Measurements from ENCODE around the gene TAF11L6. TPM values are rescaled to one million over a fixed set of nuclear protein-coding genes. Genes with fewer than 3 reads are reported as not detected.

TAF11L6 gene
- not detected in 2 replicates for total RNA-seq

GRCh38 chr5:17528369-17528768, at the start of gene TAF11L6:
Gene TAF11L6, plus strand, starts transcription at chr5:17528669.

DNA sequence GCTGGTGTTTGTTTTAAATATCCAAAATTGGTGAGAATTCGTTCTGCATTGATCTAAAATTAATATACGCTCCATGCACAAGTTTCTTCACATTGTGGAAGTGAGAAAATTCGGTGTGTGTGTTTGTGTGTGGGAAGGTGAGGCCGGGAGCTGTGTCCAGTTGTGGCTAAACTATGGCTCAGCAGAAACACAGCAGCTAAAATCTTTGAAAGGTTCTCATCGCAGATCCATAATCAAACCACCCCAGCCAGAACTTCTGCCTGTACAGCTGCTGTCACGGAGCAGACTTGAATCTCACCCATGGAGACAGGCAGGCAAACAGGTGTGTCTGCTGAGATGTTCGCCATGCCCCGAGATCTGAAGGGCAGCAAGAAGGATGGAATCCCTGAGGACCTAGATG, 30.5 kb upstream of the TAF11L6 start, which contains the start of gene TAF11L2:
TAF11L2 (plus strand) TSS at position 301 of the 400 bp plus-strand sequence.

GRCh38 chr5:17518067-17518466, 10.4 kb upstream of the TAF11L6 start, which contains the start of gene TAF11L3:
Gene TAF11L3, plus strand, starts transcription at chr5:17518367.

GRCh38 chr5:17521501-17521900, 7.0 kb upstream of the TAF11L6 start, which contains the start of gene TAF11L4:
Gene TAF11L4, plus strand, starts transcription at chr5:17521801.

DNA sequence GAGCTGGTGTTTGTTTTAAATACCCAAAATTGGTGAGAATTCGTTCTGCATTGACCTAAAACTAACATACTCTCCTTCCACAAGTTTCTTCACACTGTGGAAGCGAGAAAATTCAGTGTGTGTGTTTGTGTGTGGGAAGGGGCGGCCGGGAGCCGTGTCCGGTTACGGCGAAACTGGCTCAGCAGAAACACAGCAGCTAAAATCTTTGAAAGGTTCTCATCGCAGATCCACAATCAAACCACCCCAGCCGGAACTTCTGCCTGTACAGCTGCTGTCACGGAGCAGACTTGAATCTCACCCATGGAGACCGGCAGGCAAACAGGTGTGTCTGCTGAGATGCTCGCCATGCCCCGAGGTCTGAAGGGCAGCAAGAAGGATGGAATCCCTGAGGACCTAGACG, 3.5 kb upstream of the TAF11L6 start, which contains the start of gene TAF11L5:
TAF11L5 (plus strand) TSS at position 301 of the 400 bp plus-strand sequence.

Other genes starting within 250 kb of the TAF11L6 start
- gene TAF11L2, start 30.4 kb upstream of the TAF11L6 start, total RNA-seq, result not detected in 2 replicates
- not detected in 2 replicates for gene TAF11L3, start 10.3 kb upstream of the TAF11L6 start, total RNA-seq
- not detected in 2 replicates for gene TAF11L4, start 6.9 kb upstream of the TAF11L6 start, total RNA-seq
- not detected in 2 replicates for gene TAF11L5, start 3.4 kb upstream of the TAF11L6 start, total RNA-seq
- not detected in 2 replicates for gene TAF11L7, start 57.1 kb downstream of the TAF11L6 start, total RNA-seq
- gene TAF11L8, start 62.3 kb downstream of the TAF11L6 start, total RNA-seq, result not detected in 2 replicates
- not detected in 2 replicates for gene TAF11L9, start 65.7 kb downstream of the TAF11L6 start, total RNA-seq
- not detected in 2 replicates for gene TAF11L10, start 69.2 kb downstream of the TAF11L6 start, total RNA-seq
- not detected in 2 replicates for gene TAF11L11, start 75.5 kb downstream of the TAF11L6 start, total RNA-seq
- gene TAF11L12, start 81.7 kb downstream of the TAF11L6 start, total RNA-seq, result not detected in 2 replicates
- gene TAF11L13, start 103.4 kb downstream of the TAF11L6 start, total RNA-seq, result not detected in 2 replicates
- not detected in 2 replicates for gene TAF11L14, start 105.8 kb downstream of the TAF11L6 start, total RNA-seq

Data from bronchial smooth muscle cell (primary cell).